GM21825 (cell line): ENCODE measurements around the gene CRELD2.

ENCODE experiments used
- ATAC-seq: cut with Tn5 transposase; IDR thresholded peaks from one replicate; pipeline ENCODE4 v1.9.1; 2021; ENCODE audit warnings: mild to moderate bottlenecking, moderate library complexity; ENCODE audit not compliant: unreplicated experiment

Gene CRELD2

GRCh38 chr22:49887064-49887451 lies 31.4 kb upstream of the CRELD2 start:
- ATAC-seq = no peak

- no peak for ATAC-seq
Measured at GRCh38 chr22:49887702-49888101, 30.7 kb upstream of the CRELD2 start.

- no peak for ATAC-seq
Measured at GRCh38 chr22:49889071-49889470, 29.4 kb upstream of the CRELD2 start.

GRCh38 chr22:49892226-49892899 lies 26.1 kb upstream of the CRELD2 start:
- ATAC-seq = no peak

- no peak for ATAC-seq
Measured at GRCh38 chr22:49893025-49893424, 25.4 kb upstream of the CRELD2 start.

- no peak for ATAC-seq
Measured at GRCh38 chr22:49894322-49895054, 23.9 kb upstream of the CRELD2 start.

GRCh38 chr22:49896201-49896600 lies 22.2 kb upstream of the CRELD2 start:
- no peak for ATAC-seq

GRCh38 chr22:49897015-49897684 lies 21.3 kb upstream of the CRELD2 start:
- ATAC-seq = no peak

GRCh38 chr22:49899530-49899929 lies 18.9 kb upstream of the CRELD2 start:
- ATAC-seq = no peak

GRCh38 chr22:49900441-49901230 lies 17.8 kb upstream of the CRELD2 start:
- no peak for ATAC-seq

GRCh38 chr22:49901457-49901856 lies 17.0 kb upstream of the CRELD2 start:
- ATAC-seq = no peak

- no peak for ATAC-seq
Measured at GRCh38 chr22:49903322-49904039, 15.0 kb upstream of the CRELD2 start.

GRCh38 chr22:49904040-49904369 lies 14.4 kb upstream of the CRELD2 start:
- ATAC-seq = no peak

GRCh38 chr22:49905465-49905864 lies 13.0 kb upstream of the CRELD2 start:
- no peak for ATAC-seq

- ATAC-seq = no peak
Measured at GRCh38 chr22:49906071-49906798, 12.2 kb upstream of the CRELD2 start.

GRCh38 chr22:49906799-49907290 lies 11.6 kb upstream of the CRELD2 start:
- no peak for ATAC-seq

GRCh38 chr22:49907807-49908206 lies 10.6 kb upstream of the CRELD2 start:
- ATAC-seq = no peak

GRCh38 chr22:49909476-49910205 lies 8.8 kb upstream of the CRELD2 start:
- ATAC-seq = no peak
